CD14-positive monocyte (primary cell): Measurements from ENCODE around the gene SSTR5. TPM values are rescaled to one million over a fixed set of nuclear protein-coding genes. Genes with fewer than 3 reads are reported as not detected.

Source experiments
- DNase-seq, 3 donors: peaks; one replicate each; pipeline ENCODE4 v3.0.0-alpha.2; 2011 to 2022
- H2AFZ ChIP-seq: 2 replicates; pipeline ENCODE4 v1.6.0; 2012; ENCODE audit warnings: mild to moderate bottlenecking, low read depth, low read length, inconsistent platforms; ENCODE audit not compliant: insufficient read depth, poor library complexity, severe bottlenecking
- H3K27ac ChIP-seq, 2 donors: 1 replicate in 1 of 2; 2 replicates in 1 of 2; pipeline ENCODE4 v1.5.1; 2012 to 2013; ENCODE audit warnings: low read length in 2 of 2, control low read depth in 1 of 2, inconsistent platforms in 1 of 2, low read depth in 1 of 2, mild to moderate bottlenecking in 1 of 2
- H3K27me3 ChIP-seq, 2 donors: one replicate each; pipeline versions ENCODE4 v1.6.0 to v1.6.1; 2011 to 2013; ENCODE audit warnings: low read length in 2 of 2; ENCODE audit not compliant: control insufficient read depth in 2 of 2, insufficient read depth in 2 of 2
- H3K36me3 ChIP-seq, 2 donors: replicated peaks in 1 of 2; 1 replicate in 1 of 2; 2 replicates in 1 of 2; pipeline versions ENCODE4 v1.5.1 to v1.6.1; 2012 to 2013; ENCODE audit warnings: low read length in 2 of 2, control low read depth in 1 of 2, inconsistent platforms in 1 of 2, mild to moderate bottlenecking in 1 of 2; ENCODE audit not compliant: insufficient read depth in 2 of 2, control insufficient read depth in 1 of 2
- H3K4me1 ChIP-seq, 2 donors: 1 replicate in 1 of 2; 2 replicates in 1 of 2; pipeline versions ENCODE4 v1.5.1 to v1.6.1; 2012 to 2013; ENCODE audit warnings: low read length in 2 of 2, control low read depth in 1 of 2, inconsistent platforms in 1 of 2, mild to moderate bottlenecking in 1 of 2, moderate library complexity in 1 of 2; ENCODE audit not compliant: insufficient read depth in 2 of 2, control insufficient read depth in 1 of 2
- H3K4me2 ChIP-seq: replicated peaks from 2 replicates; pipeline ENCODE3; 2012; ENCODE audit warnings: low read length, moderate library complexity, mild to moderate bottlenecking; ENCODE audit not compliant: poor library complexity, severe bottlenecking; ENCODE audit errors: extremely low read depth
- H3K4me3 ChIP-seq, 3 experiments: fragments of 200-600 bp in 1 of 3; sonication (generic) in 1 of 3; replicated peaks in 1 of 3; 1 replicate in 2 of 3; 2 replicates in 1 of 3; pipeline ENCODE4 v1.5.1; 2011 to 2013; ENCODE audit warnings: low read length in 3 of 3, mild to moderate bottlenecking in 3 of 3, control low read depth in 2 of 3, low read depth in 2 of 3, inconsistent platforms in 1 of 3, moderate library complexity in 1 of 3
- H3K79me2 ChIP-seq: 2 replicates; pipeline ENCODE4 v1.6.0; 2012; ENCODE audit warnings: mild to moderate bottlenecking, control low read depth, inconsistent platforms, low read length, moderate library complexity; ENCODE audit not compliant: insufficient read depth
- H3K9ac ChIP-seq: 2 replicates; pipeline ENCODE4 v1.6.0; 2017; ENCODE audit warnings: low read length, mild to moderate bottlenecking; ENCODE audit not compliant: insufficient read depth, poor library complexity, severe bottlenecking
- H3K9me3 ChIP-seq, 2 donors: replicated peaks in 1 of 2; 1 replicate in 1 of 2; 2 replicates in 1 of 2; pipeline versions ENCODE4 v1.5.1 to v1.6.1; 2012 to 2013; ENCODE audit warnings: low read length in 2 of 2, control low read depth in 1 of 2; ENCODE audit not compliant: control insufficient read depth in 1 of 2, insufficient read depth in 1 of 2
- H4K20me1 ChIP-seq: 2 replicates; pipeline ENCODE4 v1.6.0; 2012; ENCODE audit warnings: mild to moderate bottlenecking, low read length, control low read depth, moderate library complexity; ENCODE audit not compliant: insufficient read depth
- H3K27ac Mint-ChIP-seq, 7 donors: one replicate each; pipeline ENCODE4 v1.8.0; 2020; ENCODE audit warnings: mild to moderate bottlenecking in 7 of 7, mixed read lengths in 7 of 7, moderate library complexity in 6 of 7, inconsistent platforms in 2 of 7
- H3K27me3 Mint-ChIP-seq, 3 donors: one replicate each; pipeline ENCODE4 v1.8.0; 2021 to 2022; ENCODE audit warnings: low read depth in 3 of 3, mild to moderate bottlenecking in 3 of 3, mixed read lengths in 3 of 3, moderate library complexity in 3 of 3, inconsistent platforms in 1 of 3
- H3K36me3 Mint-ChIP-seq, 2 donors: one replicate each; pipeline ENCODE4 v1.8.0; 2020; ENCODE audit warnings: mixed read lengths in 2 of 2, inconsistent platforms in 1 of 2, mild to moderate bottlenecking in 1 of 2
- H3K4me1 Mint-ChIP-seq: one replicate; pipeline ENCODE4 v1.8.0; 2020; ENCODE audit warnings: mild to moderate bottlenecking, mixed read lengths
- H3K4me3 Mint-ChIP-seq, 2 donors: one replicate each; pipeline ENCODE4 v1.8.0; 2020; ENCODE audit warnings: mild to moderate bottlenecking in 2 of 2, mixed read lengths in 2 of 2, moderate library complexity in 1 of 2
- H3K9me3 Mint-ChIP-seq, 7 donors: one replicate each; pipeline ENCODE4 v1.8.0; 2020 to 2022; ENCODE audit warnings: mixed read lengths in 7 of 7, mild to moderate bottlenecking in 6 of 7, moderate library complexity in 6 of 7, inconsistent platforms in 2 of 7
- WGBS: methylation state at CpG from one replicate; pipeline ENCODE4 v1.1.5; 2013; ENCODE audit warnings: missing lambda C conversion rate; ENCODE audit not compliant: insufficient coverage; 5-methylcytosine and 5-hydroxymethylcytosine counted together
- intact Hi-C, 2 donors: fragments of 100-400 bp; cut with micrococcal nuclease; formaldehyde crosslinking; loops; one replicate each; pipeline versions ENCODE4 v1.15.0 to v1.15.1; 2023
- polyA plus RNA-seq, 3 donors: library from polyadenylated mRNA; depleted of rRNA in 1 of 3; unstranded in 2 of 3; stranded (reverse) in 1 of 3; fragments of 300-500 nt in 2 of 3; fragments of >200 nt in 1 of 3; fragmentation: Illumina TruSeq in 2 of 3; gene quantifications; 1 replicate in 2 of 3; 2 replicates in 1 of 3; pipeline ENCODE4 v1.2.3, GENCODE V29; 2012 to 2021
- TF ChIP-seq, protein P1 (sequence below): fragments of 200-600 bp; IDR thresholded peaks from one replicate; pipeline ENCODE4 v1.8.0; 2022; ENCODE audit warnings: antibody characterized with exemption, mild to moderate bottlenecking

Gene SSTR5
- polyA plus RNA-seq, 3 donors, result not detected

GRCh38 chr16:1073566-1074378 is 1.2 kb downstream of the SSTR5 start:
- H3K36me3 Mint-ChIP-seq, result no peaks in the 10 kb centered on the region
- peaks cover 18 to 66% (median 20%) of the 10 kb centered on the region in 3 donors for H3K27me3 Mint-ChIP-seq
- Histone ChIP-seq H4K20me1 (no peaks in the 10 kb centered on the region), H3K9me3 (no peaks in the 10 kb centered on the region), H3K36me3 (no peaks in the 10 kb centered on the region), H3K9ac (no peak overlapping the region), H2AFZ (no peak overlapping the region), H3K4me1 (no peaks in the 10 kb centered on the region), H3K4me2 (no peak overlapping the region), H3K4me3 (no peak overlapping the region), H3K79me2 (no peaks in the 10 kb centered on the region), H3K27me3 (peaks cover 0 to 35% of the 10 kb centered on the region in 2 donors), H3K27ac (no peak overlapping the region)
- WGBS, result 70% methylated on average over 25 of the region's 30 CpGs
- no peak overlapping the region for H3K27ac Mint-ChIP-seq
- H3K4me3 Mint-ChIP-seq, result no peak overlapping the region
- no peaks in the 10 kb centered on the region for H3K4me1 Mint-ChIP-seq
- no peak for DNase-seq
- peaks cover 0 to 3% (median 0%) of the 10 kb centered on the region in 7 donors for H3K9me3 Mint-ChIP-seq
- intact Hi-C loops, result no loop called here
- TF ChIP-seq, protein P1, sequence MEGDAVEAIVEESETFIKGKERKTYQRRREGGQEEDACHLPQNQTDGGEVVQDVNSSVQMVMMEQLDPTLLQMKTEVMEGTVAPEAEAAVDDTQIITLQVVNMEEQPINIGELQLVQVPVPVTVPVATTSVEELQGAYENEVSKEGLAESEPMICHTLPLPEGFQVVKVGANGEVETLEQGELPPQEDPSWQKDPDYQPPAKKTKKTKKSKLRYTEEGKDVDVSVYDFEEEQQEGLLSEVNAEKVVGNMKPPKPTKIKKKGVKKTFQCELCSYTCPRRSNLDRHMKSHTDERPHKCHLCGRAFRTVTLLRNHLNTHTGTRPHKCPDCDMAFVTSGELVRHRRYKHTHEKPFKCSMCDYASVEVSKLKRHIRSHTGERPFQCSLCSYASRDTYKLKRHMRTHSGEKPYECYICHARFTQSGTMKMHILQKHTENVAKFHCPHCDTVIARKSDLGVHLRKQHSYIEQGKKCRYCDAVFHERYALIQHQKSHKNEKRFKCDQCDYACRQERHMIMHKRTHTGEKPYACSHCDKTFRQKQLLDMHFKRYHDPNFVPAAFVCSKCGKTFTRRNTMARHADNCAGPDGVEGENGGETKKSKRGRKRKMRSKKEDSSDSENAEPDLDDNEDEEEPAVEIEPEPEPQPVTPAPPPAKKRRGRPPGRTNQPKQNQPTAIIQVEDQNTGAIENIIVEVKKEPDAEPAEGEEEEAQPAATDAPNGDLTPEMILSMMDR, result no peak

GRCh38 chr16:1074379-1074649 is 1.8 kb downstream of the SSTR5 start:
- TF ChIP-seq, protein P1, result no peak
- H3K27me3 ChIP-seq, result peaks cover 0 to 33% of the 10 kb centered on the region in 2 donors
- no peak overlapping the region for H3K27ac Mint-ChIP-seq

More at GRCh38 chr16:1074379-1074649, 1.8 kb downstream of the SSTR5 start:
- Histone ChIP-seq H2AFZ (no peak overlapping the region), H3K4me2 (no peak overlapping the region), H3K9ac (no peak overlapping the region), H3K27ac (no peak overlapping the region), H3K9me3 (no peaks in the 10 kb centered on the region), H3K36me3 (no peaks in the 10 kb centered on the region), H4K20me1 (no peaks in the 10 kb centered on the region), H3K4me1 (no peaks in the 10 kb centered on the region), H3K4me3 (no peak overlapping the region), H3K79me2 (no peaks in the 10 kb centered on the region)
- Mint-ChIP-seq H3K36me3 (no peaks in the 10 kb centered on the region), H3K9me3 (peaks cover 0 to 3% (median 0%) of the 10 kb centered on the region in 7 donors), H3K4me3 (no peak overlapping the region), H3K4me1 (no peaks in the 10 kb centered on the region), H3K27me3 (peaks cover 15 to 64% (median 20%) of the 10 kb centered on the region in 3 donors)
- 81% methylated on average over 11 of the region's 11 CpGs for WGBS
- no peak for DNase-seq
- intact Hi-C loops, result no loop called here
